T1000 (cell line): Measurements from ENCODE around the gene BHMT.

Source experiments
- DNase-seq: peaks from one replicate; lab custom pipeline; 2025; ENCODE audit warnings: mixed read lengths; lab: John Stamatoyannopoulos, UW

Gene BHMT

GRCh38 chr5:79111387-79111959 lies at the start of gene BHMT:
TSS of gene BHMT (plus strand) at chr5:79111809. CDS start at chr5:79111886, 77 bp downstream.
- no peak for DNase-seq

GRCh38 chr5:79062436-79062835 lies 49.2 kb upstream of the BHMT start:
- DNase-seq, result no peak

GRCh38 chr5:79069488-79070349 lies 41.9 kb upstream of the BHMT start, which contains the start of the genes BHMT2 and DMGDH:
TSS of gene BHMT2 (plus strand) at chr5:79069767. CDS start at chr5:79069783, 16 bp downstream.
TSS of gene DMGDH (minus strand) at chr5:79069674. CDS start at chr5:79069620, 54 bp downstream.
- no peak for DNase-seq

- no peak for DNase-seq
Measured at GRCh38 chr5:79070350-79070667, 41.3 kb upstream of the BHMT start.

DNA sequence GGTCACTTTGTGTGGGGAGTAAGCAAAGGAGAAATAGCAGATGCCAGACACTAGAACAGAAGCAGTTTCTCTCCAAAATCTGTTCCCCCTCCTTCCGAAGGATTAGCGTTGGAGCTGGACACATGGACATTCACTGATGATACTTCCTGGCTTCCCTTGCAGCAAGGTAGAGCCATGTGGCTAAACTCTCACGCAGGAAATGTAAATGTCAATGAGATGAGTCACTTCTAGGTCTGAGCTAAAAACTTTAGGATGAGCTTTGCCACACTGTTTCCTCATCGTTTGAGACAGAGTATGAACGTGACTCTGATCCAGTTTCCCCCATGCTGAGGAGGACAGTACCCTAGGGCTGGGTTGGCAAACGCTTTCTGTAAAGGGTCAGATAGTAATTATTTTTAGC lies 37.0 kb upstream of the BHMT start:
- DNase-seq, result no peak

DNA sequence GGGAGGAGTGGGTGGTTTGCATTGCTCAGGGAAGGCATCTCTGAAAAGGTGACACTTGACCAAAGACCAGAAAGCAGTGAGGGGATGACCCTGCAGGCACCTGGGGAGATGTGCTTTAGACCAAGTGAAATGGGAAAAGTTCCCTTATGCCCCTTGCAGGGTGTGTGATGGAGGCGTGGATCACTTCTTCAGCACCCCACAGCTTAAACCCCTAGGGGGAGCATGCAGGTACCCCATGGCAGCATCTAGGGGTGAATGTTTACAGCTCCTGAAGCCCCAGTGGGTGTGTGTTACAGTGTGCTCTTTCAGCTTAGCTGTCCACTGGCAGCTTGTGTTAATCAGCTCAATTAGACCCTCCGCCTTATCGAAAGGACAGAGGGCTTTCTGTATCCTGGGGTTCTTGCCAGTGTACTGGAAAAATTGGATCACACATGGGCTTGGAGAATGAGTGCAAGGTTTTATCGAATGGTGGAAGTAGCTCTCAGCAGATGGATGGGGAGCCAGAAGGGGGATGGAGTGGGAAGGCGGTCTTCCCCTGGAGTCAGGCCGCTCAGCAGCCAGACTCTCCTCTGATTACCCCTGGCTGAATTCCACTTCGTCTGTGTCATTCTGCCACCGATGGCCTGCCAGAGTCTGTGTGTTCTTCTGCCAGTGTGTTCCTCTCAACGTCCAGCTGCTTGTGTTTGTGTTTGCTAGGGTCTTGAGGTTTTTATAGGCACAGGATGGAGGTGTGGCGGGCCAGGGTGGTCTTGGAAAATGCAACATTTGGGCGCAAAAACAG lies 35.8 kb upstream of the BHMT start:
- no peak for DNase-seq

GRCh38 chr5:79076819-79077218 lies 34.8 kb upstream of the BHMT start:
- no peak for DNase-seq

GRCh38 chr5:79077680-79078365 lies 33.8 kb upstream of the BHMT start:
- DNase-seq, result no peak

GRCh38 chr5:79080804-79081203 lies 30.8 kb upstream of the BHMT start:
- no peak for DNase-seq

DNA sequence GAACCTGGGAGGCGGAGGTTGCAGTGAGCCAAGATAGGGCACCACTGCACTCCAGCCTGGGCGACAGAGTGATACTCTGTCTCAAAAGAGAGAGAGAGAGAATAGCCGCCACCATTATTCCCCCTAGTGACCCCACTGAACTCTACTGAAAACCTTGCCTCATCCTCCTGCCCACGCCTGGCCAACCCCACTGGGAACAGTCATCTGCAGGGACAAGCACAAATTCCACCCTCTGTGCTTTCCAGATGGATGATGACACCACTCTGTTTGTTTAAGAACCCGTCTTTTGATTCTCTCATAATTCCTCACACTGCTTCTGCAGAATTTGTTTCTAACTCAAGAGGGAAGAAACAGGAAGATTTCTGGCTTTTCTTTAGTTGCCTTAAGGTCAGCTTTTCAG lies 29.8 kb upstream of the BHMT start:
- no peak for DNase-seq

DNA sequence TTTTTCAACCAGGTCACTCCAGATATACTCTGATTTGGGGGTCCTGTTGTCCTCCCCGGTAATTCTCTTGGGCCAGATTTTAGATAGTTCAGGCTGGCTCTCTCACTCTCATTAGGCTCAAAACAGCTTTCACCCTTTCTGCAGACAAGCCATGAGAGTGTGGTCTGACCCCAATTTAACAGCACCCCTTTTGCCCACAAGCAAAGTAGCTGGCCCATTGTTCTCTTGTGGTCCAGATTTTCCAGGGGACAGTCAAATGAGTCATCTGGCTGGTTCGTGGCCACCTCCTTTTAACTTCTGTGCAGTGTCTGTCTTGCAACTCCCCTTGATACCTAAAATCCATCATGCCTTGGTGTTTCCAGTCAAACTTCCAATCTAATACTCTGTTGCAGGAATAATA lies 25.5 kb upstream of the BHMT start:
- no peak for DNase-seq

GRCh38 chr5:79088507-79088906 lies 23.1 kb upstream of the BHMT start:
- DNase-seq, result no peak

DNA sequence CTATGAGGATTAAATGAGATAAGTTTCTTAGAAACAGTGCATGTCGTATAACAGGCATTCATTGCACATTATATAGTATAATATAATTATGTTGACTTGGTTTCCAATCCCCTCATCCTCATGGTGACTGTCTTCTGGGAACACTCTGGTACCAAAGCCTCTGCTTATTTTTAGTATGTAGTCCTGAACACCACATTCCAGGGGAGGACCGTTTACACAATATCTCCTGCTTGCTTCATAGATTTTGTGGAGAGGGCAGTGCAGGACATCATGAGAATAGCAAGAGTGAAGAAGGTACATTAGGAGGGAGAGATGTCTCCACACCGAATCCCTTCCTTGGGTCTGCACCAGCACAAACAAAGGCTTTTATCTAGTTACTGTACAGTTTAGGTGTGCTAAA lies 20.5 kb upstream of the BHMT start:
- no peak for DNase-seq

DNA sequence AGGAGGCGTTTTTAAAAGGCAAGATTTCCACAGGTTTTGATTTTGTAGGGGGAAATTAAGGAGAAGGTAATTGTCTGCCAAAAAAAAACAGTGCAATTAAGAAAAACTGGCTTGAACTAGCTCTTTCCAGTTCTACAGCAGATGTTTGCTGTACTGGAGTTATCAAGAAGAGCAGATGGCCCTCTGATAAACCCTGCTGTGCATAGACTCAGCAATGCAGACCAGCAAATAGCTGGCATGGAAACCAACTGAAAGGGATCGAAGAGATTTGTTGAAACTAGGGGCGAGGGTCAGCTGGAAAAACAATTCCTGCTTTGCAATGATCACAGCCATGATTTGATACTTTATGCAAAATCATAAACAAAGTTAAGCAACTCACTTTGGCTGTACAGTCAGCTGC lies 17.8 kb upstream of the BHMT start:
- no peak for DNase-seq

- DNase-seq, result no peak
Measured at GRCh38 chr5:79105868-79106267, 5.7 kb upstream of the BHMT start.

GRCh38 chr5:79107020-79107796 lies 4.4 kb upstream of the BHMT start:
- no peak for DNase-seq

DNA sequence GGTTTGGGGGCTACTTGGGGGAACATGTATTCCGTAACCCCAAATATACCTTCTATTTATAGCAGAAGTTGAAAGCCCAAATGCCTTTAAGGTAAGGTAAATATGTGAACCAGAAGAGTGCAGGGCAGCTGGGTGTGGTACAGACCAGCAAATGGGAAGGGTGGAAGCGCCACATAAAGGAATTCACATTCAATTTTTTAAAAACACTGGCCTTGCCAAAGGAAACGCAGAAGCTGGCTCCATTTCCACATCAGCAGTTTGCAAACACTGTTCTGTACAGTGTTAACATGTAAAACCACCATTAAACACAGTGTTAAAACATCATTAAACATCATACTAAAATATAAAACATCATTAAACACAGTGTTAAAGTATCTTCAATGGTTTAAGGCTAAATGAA lies 3.5 kb upstream of the BHMT start:
- no peak for DNase-seq

GRCh38 chr5:79108792-79109191 lies 2.8 kb upstream of the BHMT start:
- DNase-seq, result no peak

DNA sequence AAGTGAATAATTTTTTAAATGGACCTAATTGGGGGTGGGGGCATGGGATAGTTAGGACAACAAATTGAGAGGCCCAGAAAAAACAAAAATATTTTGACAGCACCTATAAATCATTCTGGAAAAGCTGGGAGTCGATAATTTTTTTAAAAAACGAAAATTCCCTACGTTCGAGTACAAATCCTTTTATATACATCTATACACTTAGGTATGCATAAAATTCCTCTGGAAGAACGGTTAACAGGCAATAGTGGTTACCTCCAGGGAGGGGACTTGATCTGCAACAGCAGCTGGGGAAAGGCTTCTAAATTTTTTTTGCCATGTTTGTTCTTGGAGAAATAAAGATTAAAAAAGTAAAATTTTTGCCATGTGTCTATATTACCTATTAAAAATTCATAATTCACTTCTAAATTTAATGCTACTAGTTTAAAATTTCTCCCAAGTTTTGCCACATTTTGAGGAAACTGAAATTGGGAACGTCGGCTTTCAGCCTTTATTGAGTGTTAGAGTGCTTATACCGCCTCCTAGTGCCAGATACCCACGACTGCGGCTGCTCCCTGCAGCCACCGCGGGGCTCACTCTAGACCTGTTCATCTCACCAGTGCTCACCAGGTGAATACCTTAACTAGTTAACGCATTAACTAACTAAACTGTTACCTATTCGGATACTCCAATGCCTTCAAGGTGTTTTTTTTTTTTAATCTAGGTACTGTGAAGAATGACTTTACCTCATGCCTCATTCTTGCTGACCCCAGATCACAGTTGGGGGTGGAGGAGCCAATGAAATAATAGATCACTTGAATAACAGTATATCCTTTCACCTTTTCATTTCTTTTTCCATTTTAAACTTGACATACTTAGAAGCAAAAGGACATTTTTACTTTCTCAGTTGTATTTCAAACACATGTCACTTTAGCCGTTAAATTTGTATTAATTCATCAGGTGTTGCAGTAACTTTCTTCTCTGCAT lies 1.8 kb upstream of the BHMT start:
- DNase-seq, result no peak

DNA sequence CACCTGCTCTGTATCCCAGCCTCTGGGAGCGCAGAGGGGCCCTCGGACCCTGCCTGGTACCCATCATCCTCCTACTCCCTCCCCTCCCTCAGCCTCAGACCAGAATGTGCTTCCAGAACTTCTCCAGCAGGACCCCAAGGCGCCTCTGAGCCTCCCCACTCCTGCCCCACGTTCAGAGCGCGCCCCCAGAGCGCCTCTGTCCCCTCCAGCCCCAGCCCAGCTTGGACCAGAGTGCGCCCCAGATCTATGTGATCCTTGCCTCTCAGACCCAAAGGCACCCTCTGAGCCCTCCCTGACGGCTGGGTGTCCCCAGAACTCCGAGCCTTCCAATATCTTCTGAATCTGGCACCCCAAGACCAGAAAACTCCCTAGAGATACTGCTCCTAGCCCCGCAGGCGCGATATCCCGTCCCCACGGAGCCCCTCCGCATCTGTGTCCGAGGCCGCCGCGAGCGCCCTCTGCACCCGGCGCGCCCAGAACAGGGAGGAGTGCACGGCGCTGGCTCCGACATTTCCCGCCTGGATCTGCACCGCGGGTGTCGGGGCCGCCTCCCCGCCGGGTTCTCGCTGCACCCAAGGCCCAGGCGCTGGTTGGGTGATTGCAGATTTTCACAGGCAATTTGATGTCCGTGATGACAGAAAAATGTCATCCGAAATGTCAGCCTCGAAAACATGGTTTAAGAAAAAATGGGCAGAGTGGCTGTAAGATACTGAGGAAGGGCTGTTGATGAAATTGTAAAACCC lies 522 bp downstream of the BHMT start:
- no peak for DNase-seq
